ENCODE results near the gene TTC9B.

The TTC9B gene

GRCh38 chr19:40264314-40265054 is 46.3 kb upstream of the TTC9B start:
- DNase-seq (ENCODE audit: extremely low read depth, low read depth): no peak
- no peak for TF ChIP-seq CTCF (IDR thresholded peaks at IDR 0.05; ENCODE audit: low read depth, low read length, missing control alignments)
- no peak overlapping the region for H3K4me3 ChIP-seq (replicated peaks; ENCODE audit: low read depth, low read length)

GRCh38 chr19:40263440-40264313 is 45.5 kb upstream of the TTC9B start:
- no peak for TF ChIP-seq CTCF (IDR thresholded peaks at IDR 0.05; ENCODE audit: low read depth, low read length, missing control alignments)

GRCh38 chr19:40262422-40262821 is 44.2 kb upstream of the TTC9B start:
- no peak for DNase-seq (ENCODE audit: extremely low read depth, low read depth)
- no peak overlapping the region for H3K4me3 ChIP-seq (replicated peaks; ENCODE audit: low read depth, low read length)
- TF ChIP-seq CTCF (IDR thresholded peaks at IDR 0.05; ENCODE audit: low read depth, low read length, missing control alignments): no peak

More at GRCh38 chr19:40263440-40264313, 45.5 kb upstream of the TTC9B start:
- no peak for DNase-seq (ENCODE audit: extremely low read depth, low read depth)
- no peak overlapping the region for H3K4me3 ChIP-seq (replicated peaks; ENCODE audit: low read depth, low read length)

- no peak for DNase-seq (ENCODE audit: extremely low read depth, low read depth)
- H3K4me3 ChIP-seq (replicated peaks; ENCODE audit: low read depth, low read length): no peak overlapping the region
- no peak for TF ChIP-seq CTCF (IDR thresholded peaks at IDR 0.05; ENCODE audit: low read depth, low read length, missing control alignments)
These were observed 43.4 kb upstream of the TTC9B start for GRCh38 chr19:40261631-40262030.

GRCh38 chr19:40257096-40257517 is 38.9 kb upstream of the TTC9B start:
- DNase-seq (ENCODE audit: extremely low read depth, low read depth): no peak
- no peak for TF ChIP-seq CTCF (IDR thresholded peaks at IDR 0.05; ENCODE audit: low read depth, low read length, missing control alignments)
- H3K4me3 ChIP-seq (replicated peaks; ENCODE audit: low read depth, low read length): no peak overlapping the region

GRCh38 chr19:40256512-40256911 is 38.3 kb upstream of the TTC9B start:
- DNase-seq (ENCODE audit: extremely low read depth, low read depth): no peak
- TF ChIP-seq CTCF (IDR thresholded peaks at IDR 0.05; ENCODE audit: low read depth, low read length, missing control alignments): no peak
- no peak overlapping the region for H3K4me3 ChIP-seq (replicated peaks; ENCODE audit: low read depth, low read length)

Measured in HFF-Myc (cell line).